H1 (cell line): Measurements from ENCODE around the gene RBM19. TPM values are rescaled to one million over a fixed set of nuclear protein-coding genes. Genes with fewer than 3 reads are reported as not detected.

Experiments used
- CTCF ChIA-PET: fragments of 300-600 bp; sonication (Branson Sonifier 250); formaldehyde crosslinking; loops from one replicate; lab custom pipeline; 2021; ENCODE audit not compliant: partially characterized antibody; lab: Charles Lee
- POLR2A ChIA-PET: fragments of 300-600 bp; sonication (Branson Sonifier 250); formaldehyde crosslinking; loops from one replicate; lab custom pipeline; 2021; ENCODE audit warnings: inconsistent platforms; ENCODE audit not compliant: partially characterized antibody; lab: Charles Lee
- DNase-seq, 2 experiments: peaks; one replicate each; pipeline versions ENCODE4 v3.0.0 to v3.0.0-alpha.2; 2010 to 2022; ENCODE audit warnings: low spot score in 2 of 2, low read depth in 1 of 2, mixed read lengths in 1 of 2
- FAIRE-seq: peaks from 2 replicates; lab custom pipeline; 2011; peaks lifted over from hg19 to GRCh38; lab: Jason Lieb, UNC
- H2AFZ ChIP-seq: 2 replicates; pipeline ENCODE4 v1.8.1; 2012; ENCODE audit warnings: low read length, inconsistent platforms
- H2AK5ac ChIP-seq: 2 replicates; pipeline ENCODE4 v1.6.1; 2013; ENCODE audit warnings: low read depth, low read length
- H2BK120ac ChIP-seq: replicated peaks from 2 replicates; pipeline ENCODE3; 2013; ENCODE audit warnings: low read depth, low read length, inconsistent platforms
- H2BK12ac ChIP-seq: 2 replicates; pipeline ENCODE4 v1.6.1; 2013; ENCODE audit warnings: low read depth, low read length
- H2BK15ac ChIP-seq: 2 replicates; pipeline ENCODE4 v1.6.1; 2013; ENCODE audit warnings: low read length
- H2BK20ac ChIP-seq: 2 replicates; pipeline ENCODE4 v1.6.1; 2013; ENCODE audit warnings: low read length
- H2BK5ac ChIP-seq: 2 replicates; pipeline ENCODE4 v1.6.1; 2013; ENCODE audit warnings: low read depth, low read length
- H3K14ac ChIP-seq: 2 replicates; pipeline ENCODE4 v1.6.1; 2013; ENCODE audit warnings: inconsistent platforms; ENCODE audit not compliant: insufficient read length
- H3K18ac ChIP-seq: 2 replicates; pipeline ENCODE4 v1.6.1; 2013; ENCODE audit warnings: low read length; ENCODE audit errors: extremely low read depth
- H3K23ac ChIP-seq: 2 replicates; pipeline ENCODE4 v1.6.1; 2013; ENCODE audit warnings: inconsistent platforms; ENCODE audit not compliant: insufficient read length
- H3K23me2 ChIP-seq: 2 replicates; pipeline ENCODE4 v1.6.1; 2013; ENCODE audit warnings: low read depth, low read length
- H3K27ac ChIP-seq: 2 replicates; pipeline ENCODE4 v1.6.1; 2011; ENCODE audit warnings: low read depth, low read length, inconsistent platforms
- H3K27me3 ChIP-seq, 4 experiments: replicated peaks in 1 of 4; 1 replicate in 1 of 4; 2 replicates in 3 of 4; pipeline versions ENCODE4 v1.6.1 to v1.8.1; 2011 to 2013; ENCODE audit warnings: low read length in 3 of 4, mild to moderate bottlenecking in 3 of 4, inconsistent platforms in 2 of 4, mixed read lengths in 2 of 4, moderate library complexity in 1 of 4; ENCODE audit not compliant: control insufficient read depth in 3 of 4, insufficient read depth in 3 of 4; ENCODE audit errors: extremely low read depth in 1 of 4
- H3K36me3 ChIP-seq, 4 experiments: 2 replicates each; pipeline versions ENCODE4 v1.6.1 to v1.8.1; 2011 to 2013; ENCODE audit warnings: mild to moderate bottlenecking in 4 of 4, low read length in 3 of 4, moderate library complexity in 2 of 4, control low read depth in 1 of 4, inconsistent platforms in 1 of 4; ENCODE audit not compliant: insufficient read depth in 4 of 4, control insufficient read depth in 2 of 4
- H3K4ac ChIP-seq: replicated peaks from 2 replicates; pipeline ENCODE3; 2013; ENCODE audit warnings: low read length, low read depth, mixed read lengths, inconsistent platforms; ENCODE audit not compliant: insufficient read length
- H3K4me1 ChIP-seq, 4 experiments: replicated peaks in 1 of 4; 1 replicate in 1 of 4; 2 replicates in 3 of 4; pipeline versions ENCODE4 v1.6.1 to v1.8.1; 2011 to 2013; ENCODE audit warnings: low read length in 3 of 4, inconsistent platforms in 2 of 4, mixed read lengths in 1 of 4; ENCODE audit not compliant: insufficient read depth in 4 of 4, control insufficient read depth in 3 of 4
- H3K4me2 ChIP-seq, 2 experiments: 2 replicates each; pipeline versions ENCODE4 v1.6.1 to v1.8.1; 2011 to 2013; ENCODE audit warnings: low read depth in 2 of 2, low read length in 2 of 2, control low read depth in 1 of 2, inconsistent platforms in 1 of 2, mild to moderate bottlenecking in 1 of 2; ENCODE audit not compliant: insufficient read depth in 1 of 2
- H3K4me3 ChIP-seq, 4 experiments: fragments of 200-600, 300-600 bp in 1 of 4; sonication (generic), shearing (Covaris generic), sonication (Bioruptor Twin) in 1 of 4; 2 replicates each; pipeline versions ENCODE4 v1.5.1 to v1.8.1; 2011 to 2016; ENCODE audit warnings: low read length in 4 of 4, low read depth in 3 of 4, control low read depth in 2 of 4, inconsistent platforms in 2 of 4, mild to moderate bottlenecking in 2 of 4, mixed read lengths in 1 of 4, moderate library complexity in 1 of 4; ENCODE audit not compliant: insufficient read depth in 2 of 4; ENCODE audit errors: extremely low read depth in 1 of 4
- H3K56ac ChIP-seq: replicated peaks from 2 replicates; pipeline ENCODE3; 2013; ENCODE audit warnings: low read depth, mild to moderate bottlenecking, mixed read lengths, low read length, inconsistent platforms; ENCODE audit not compliant: insufficient read length
- H3K79me1 ChIP-seq: 2 replicates; pipeline ENCODE4 v1.6.1; 2013; ENCODE audit warnings: low read depth, low read length, control low read depth
- H3K79me2 ChIP-seq, 2 experiments: 2 replicates each; pipeline versions ENCODE4 v1.6.1 to v1.8.1; 2012 to 2013; ENCODE audit warnings: low read length in 2 of 2, mild to moderate bottlenecking in 2 of 2, inconsistent platforms in 1 of 2; ENCODE audit not compliant: insufficient read depth in 2 of 2, control insufficient read depth in 1 of 2
- H3K9ac ChIP-seq, 4 experiments: replicated peaks in 1 of 4; 1 replicate in 1 of 4; 2 replicates in 3 of 4; pipeline versions ENCODE4 v1.6.1 to v1.8.1; 2011 to 2013; ENCODE audit warnings: low read depth in 3 of 4, low read length in 3 of 4, control low read depth in 2 of 4, mild to moderate bottlenecking in 2 of 4, moderate library complexity in 2 of 4, inconsistent platforms in 1 of 4; ENCODE audit errors: extremely low read depth in 1 of 4
- H3K9me3 ChIP-seq, 2 experiments: 2 replicates each; pipeline versions ENCODE4 v1.6.1 to v1.8.1; 2012 to 2013; ENCODE audit warnings: mild to moderate bottlenecking in 2 of 2, moderate library complexity in 2 of 2, control low read depth in 1 of 2, inconsistent platforms in 1 of 2, low read depth in 1 of 2, low read length in 1 of 2, mixed read lengths in 1 of 2; ENCODE audit not compliant: insufficient read depth in 2 of 2
- H4K20me1 ChIP-seq, 2 experiments: replicated peaks in 1 of 2; 2 replicates each; pipeline versions ENCODE3 to v1.8.1; 2011 to 2013; ENCODE audit warnings: inconsistent platforms in 2 of 2, low read length in 2 of 2, mild to moderate bottlenecking in 1 of 2; ENCODE audit not compliant: insufficient read depth in 2 of 2, control insufficient read depth in 1 of 2
- H4K5ac ChIP-seq: 2 replicates; pipeline ENCODE4 v1.6.1; 2013; ENCODE audit warnings: low read length, low read depth, mixed read lengths, inconsistent platforms; ENCODE audit not compliant: insufficient read length
- H4K8ac ChIP-seq: 2 replicates; pipeline ENCODE4 v1.8.0; 2013; ENCODE audit warnings: mild to moderate bottlenecking, moderate library complexity, low read length, inconsistent platforms; ENCODE audit not compliant: insufficient read depth; ENCODE audit errors: extremely low read depth
- H4K91ac ChIP-seq: replicated peaks from 2 replicates; pipeline ENCODE3; 2013; ENCODE audit warnings: low read length, mixed read lengths, inconsistent platforms; ENCODE audit not compliant: insufficient read length
- BRCA1 ChIP-seq: IDR thresholded peaks from 2 replicates; pipeline ENCODE4 v1.6.1; 2012; ENCODE audit warnings: low read depth, low read length, improper control_type of control experiment
- EGR1 ChIP-seq: IDR thresholded peaks from 2 replicates; pipeline ENCODE4 v1.6.1; 2011; ENCODE audit warnings: low read depth, low read length, borderline replicate concordance
- HDAC6 ChIP-seq: IDR thresholded peaks from one replicate; pipeline ENCODE4 v1.7.1; 2012; ENCODE audit warnings: low read depth, mild to moderate bottlenecking, inconsistent platforms, low read length, moderate library complexity
- NRF1 ChIP-seq: IDR thresholded peaks from 2 replicates; pipeline ENCODE4 v1.6.1; 2011; ENCODE audit warnings: mild to moderate bottlenecking, low read depth, low read length, improper control_type of control experiment
- POLR2A ChIP-seq, 2 experiments: IDR thresholded peaks; 1 replicate in 1 of 2; 2 replicates in 1 of 2; pipeline ENCODE4 v1.6.1; 2011; ENCODE audit warnings: low read depth in 2 of 2, low read length in 2 of 2, mild to moderate bottlenecking in 2 of 2; ENCODE audit errors: control extremely low read depth in 1 of 2
- RXRA ChIP-seq: IDR thresholded peaks from 2 replicates; pipeline ENCODE4 v1.6.1; 2011; ENCODE audit warnings: low read depth, mild to moderate bottlenecking, low read length, moderate library complexity; ENCODE audit not compliant: insufficient read depth
- SIN3A ChIP-seq, 2 experiments: IDR thresholded peaks in 1 of 2; conservative IDR thresholded peaks in 1 of 2; 2 replicates each; pipeline ENCODE4 v1.6.1; 2011 to 2012; ENCODE audit warnings: low read length in 2 of 2, improper control_type of control experiment in 1 of 2, low read depth in 1 of 2, mild to moderate bottlenecking in 1 of 2
- SRF ChIP-seq: IDR thresholded peaks from 2 replicates; pipeline ENCODE4 v1.6.1; 2011; ENCODE audit warnings: mild to moderate bottlenecking, low read depth, low read length, moderate library complexity
- WGBS, 2 experiments: shearing (Covaris generic) in 1 of 2; methylation state at CpG; one replicate each; pipeline versions ENCODE4 v1.1.6 to v1.1.7; 2013 to 2015; ENCODE audit warnings: low lambda C conversion rate in 2 of 2, mixed read lengths in 2 of 2, inconsistent platforms in 1 of 2, low coverage in 1 of 2, missing lambda C conversion rate in 1 of 2; ENCODE audit not compliant: insufficient replicate concordance in 2 of 2, insufficient coverage in 1 of 2, insufficient read length in 1 of 2; ENCODE audit errors: extremely low coverage in 1 of 2, missing lambda C conversion rate in 1 of 2; 5-methylcytosine and 5-hydroxymethylcytosine counted together
- polyA plus RNA-seq, 7 experiments: library from polyadenylated mRNA; depleted of rRNA in 3 of 7; stranded (reverse) in 5 of 7; unstranded in 2 of 7; fragments of >200 nt in 5 of 7; fragments of 200-250 nt in 2 of 7; gene quantifications; 1 replicate in 5 of 7; 2 replicates in 1 of 7; 4 replicates in 1 of 7; pipeline versions ENCODE4 v1.2.1 to v1.2.3, GENCODE V29; 2011 to 2013; ENCODE audit warnings: missing spikeins in 2 of 7, mixed read lengths in 2 of 7
- total RNA-seq: library from RNA; stranded (reverse); fragmentation: NEBNext Ultra II Directional; extraction: Animal tissue kit (Norgen Biotek cat#: 25700); gene quantifications from 2 replicates; pipeline ENCODE4 v1.2.1, GENCODE V29; 2021

The RBM19 gene
- total and polyA plus RNA-seq, 2 of the 8 experiments (the other 6 are each of a cell fraction or from before 2014, with no cell fraction given): 23.4 to 61.9 TPM

DNA sequence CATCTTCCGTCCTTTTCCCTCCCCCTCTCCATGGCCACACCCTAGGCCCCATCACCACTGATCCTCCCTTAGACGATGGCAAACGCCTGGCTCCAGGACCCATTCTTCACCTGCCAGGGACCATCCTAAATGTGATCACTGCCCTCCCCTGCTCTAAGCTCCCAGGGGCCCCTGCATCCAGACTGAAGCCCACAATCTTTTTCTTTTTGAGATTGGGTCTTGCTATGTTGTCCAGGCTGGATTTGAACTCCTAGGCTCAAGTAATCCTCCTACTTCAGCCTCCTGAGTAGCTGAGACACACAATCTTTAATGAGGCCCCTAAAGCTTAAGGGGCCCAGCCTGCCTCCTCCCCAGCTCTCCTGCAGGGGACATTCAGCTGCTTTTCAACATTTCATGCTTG, 15.3 kb downstream of the RBM19 start:
- TF ChIP-seq SIN3A (conservative IDR thresholded peaks at IDR 0.05 in 1 of 2, IDR thresholded peaks at IDR 0.05 in 1 of 2; ENCODE audit: low read depth in 1 of 2, low read length in 2 of 2) (no peak), SRF (no peak), EGR1 (no peak), NRF1 (no peak), RXRA (no peak), BRCA1 (no peak), POLR2A (IDR thresholded peaks at IDR 0.05; ENCODE audit: control extremely low read depth in 1 of 2, low read depth in 2 of 2, low read length in 2 of 2) (no peak), HDAC6 (no peak)
- Histone ChIP-seq H3K14ac (no peak overlapping the region), H2BK20ac (no peak overlapping the region), H3K79me2 (no peaks in the 10 kb centered on the region), H2AK5ac (no peak overlapping the region), H3K4me1 (no peaks in the 10 kb centered on the region), H2AFZ (no peak overlapping the region), H3K4ac (no peak overlapping the region), H3K9me3 (no peaks in the 10 kb centered on the region), H3K56ac (no peak overlapping the region), H3K36me3 (peaks cover 26 to 70% (median 59%) of the 10 kb centered on the region in 4 experiments), H4K20me1 (peaks cover 6 to 11% of the 10 kb centered on the region in 2 experiments), H2BK12ac (no peak overlapping the region), H4K8ac (no peak overlapping the region), H3K9ac (no peak overlapping the region), H3K4me2 (no peak overlapping the region), H2BK5ac (no peak overlapping the region), H3K27me3 (no peaks in the 10 kb centered on the region), H3K23me2 (no peaks in the 10 kb centered on the region), H3K79me1 (no peaks in the 10 kb centered on the region), H2BK15ac (no peak overlapping the region), H3K18ac (no peak overlapping the region), H3K23ac (no peak overlapping the region), H2BK120ac (no peak overlapping the region), H4K5ac (no peak overlapping the region), H3K4me3 (no peak overlapping the region), H4K91ac (no peak overlapping the region), H3K27ac (no peak overlapping the region)
- 91% methylated on average over 2 of the region's 3 CpGs; no CpG with 5 or more reads in 1 of the 2 experiments for WGBS, 2 experiments
- DNase-seq: no peak
- no peak for FAIRE-seq
- ChIA-PET POLR2A (interaction anchor here (0.7 to 0.8 kb wide), 2 partner anchors 19 to 31 kb away, joined by 3 read pairs; no protein-coding TSS in a partner anchor), CTCF (interaction anchor here (1.3 to 1.9 kb wide), 2 partner anchors 12 to 13 kb away, joined by 3 to 6 read pairs; no protein-coding TSS in a partner anchor)
